HepG2 (cell line): ENCODE data around the gene ZNF429. TPM values are rescaled to one million over a fixed set of nuclear protein-coding genes. Genes with fewer than 3 reads are reported as not detected.

Source experiments
- ATAC-seq: fragments of 200-7000 bp; cut with Tn5 transposase; 3 replicates; pipeline ENCODE4 v1.9.1; 2020; ENCODE audit warnings: mild to moderate bottlenecking, moderate library complexity
- BruUV-seq: library from RNA; stranded (reverse); fragments of 400-500 nt; replicated peaks from 2 replicates; lab custom pipeline; 2021; lab: Mats Ljungman, UMichigan
- CTCF ChIA-PET: fragments of 300-600 bp; formaldehyde crosslinking; extraction: SDS; loops from one replicate; lab custom pipeline; 2021; ENCODE audit warnings: low total read pairs, inconsistent platforms, low intra/inter-chr PET ratio; lab: Yijun Ruan, JAX
- POLR2A ChIA-PET: fragments of 350-600 bp; sonication (Branson Sonifier 250); formaldehyde crosslinking; loops from one replicate; lab custom pipeline; 2020; ENCODE audit warnings: antibody characterized with exemption, inconsistent platforms; lab: Yijun Ruan, JAX
- DNase-seq: peaks from one replicate; pipeline ENCODE4 v3.0.0-alpha.2; 2015; ENCODE audit warnings: low spot score
- FAIRE-seq: peaks from 3 replicates; lab custom pipeline; 2011; peaks lifted over from hg19 to GRCh38; lab: Jason Lieb, UNC
- H2AFZ ChIP-seq: one replicate; pipeline ENCODE4 v1.6.1; 2011; ENCODE audit warnings: low read length, inconsistent platforms
- H3K27ac ChIP-seq: fragments of 300-600 bp; 3 replicates; pipeline ENCODE4 v1.8.0; 2011; ENCODE audit warnings: mixed run types, mild to moderate bottlenecking, mixed read lengths, low read length, inconsistent platforms; ENCODE audit not compliant: insufficient read depth; ENCODE audit errors: extremely low read length
- H3K27me3 ChIP-seq, 2 experiments: fragments of 200-600 bp in 1 of 2; 2 replicates in 1 of 2; 3 replicates in 1 of 2; pipeline versions ENCODE4 v1.6.0 to v1.8.0; 2011; ENCODE audit warnings: low read length in 2 of 2, mild to moderate bottlenecking in 2 of 2, moderate library complexity in 2 of 2, inconsistent platforms in 1 of 2; ENCODE audit not compliant: insufficient read depth in 2 of 2, control insufficient read depth in 1 of 2
- H3K36me3 ChIP-seq, 2 experiments: fragments of 200-600 bp in 1 of 2; replicated peaks in 1 of 2; 2 replicates in 1 of 2; 3 replicates in 1 of 2; pipeline versions ENCODE4 v1.5.1 to v1.8.0; 2011; ENCODE audit warnings: low read length in 2 of 2, inconsistent platforms in 1 of 2; ENCODE audit not compliant: insufficient read depth in 2 of 2, control insufficient read depth in 1 of 2
- H3K4me1 ChIP-seq: 2 replicates; pipeline ENCODE4 v1.5.1; 2012; ENCODE audit warnings: low read length, inconsistent platforms; ENCODE audit not compliant: insufficient read depth
- H3K4me2 ChIP-seq: 2 replicates; pipeline ENCODE4 v1.6.0; 2011; ENCODE audit warnings: low read depth, low read length, inconsistent platforms
- H3K4me3 ChIP-seq, 3 experiments: fragments of 200-600 bp in 1 of 3; sonication (generic), shearing (Covaris generic) in 1 of 3; replicated peaks in 1 of 3; 2 replicates each; pipeline ENCODE4 v1.5.1; 2011 to 2016; ENCODE audit warnings: low read length in 3 of 3, inconsistent platforms in 2 of 3, low read depth in 2 of 3, mild to moderate bottlenecking in 2 of 3, control low read depth in 1 of 3, mixed read lengths in 1 of 3; ENCODE audit not compliant: insufficient read depth in 1 of 3
- H3K79me2 ChIP-seq: one replicate; pipeline ENCODE4 v1.6.1; 2011; ENCODE audit warnings: low read length, inconsistent platforms; ENCODE audit not compliant: insufficient read depth
- H3K9ac ChIP-seq: 2 replicates; pipeline ENCODE4 v1.6.0; 2011; ENCODE audit warnings: mild to moderate bottlenecking, low read depth, low read length, inconsistent platforms; ENCODE audit not compliant: insufficient read depth
- H3K9me3 ChIP-seq: 2 replicates; pipeline ENCODE4 v1.5.1; 2012; ENCODE audit warnings: mild to moderate bottlenecking, low read length
- H4K20me1 ChIP-seq: 2 replicates; pipeline ENCODE4 v1.6.0; 2011; ENCODE audit warnings: inconsistent platforms, mild to moderate bottlenecking, low read length, moderate library complexity; ENCODE audit not compliant: insufficient read depth
- CEBPB ChIP-seq: IDR thresholded peaks from 2 replicates; pipeline ENCODE4 v1.6.1; 2011; ENCODE audit warnings: low read depth, low read length, improper control_type of control experiment, borderline replicate concordance
- CREB1 ChIP-seq, 2 experiments: fragments of 450-650 bp in 1 of 2; IDR thresholded peaks; 2 replicates each; pipeline ENCODE4 v1.6.1; 2016 to 2017; ENCODE audit warnings: control low read depth in 1 of 2, mild to moderate bottlenecking in 1 of 2, missing compliant biosample characterization in 1 of 2, missing genetic modification characterization in 1 of 2
- NFE2L2 ChIP-seq: fragments of 150-350 bp; IDR thresholded peaks from 2 replicates; pipeline ENCODE4 v1.6.1; 2014; ENCODE audit warnings: low read length
- SRSF4 ChIP-seq: fragments of 200-400 bp; formaldehyde crosslinking; IDR thresholded peaks from one replicate; pipeline ENCODE4 v1.6.1; 2018; ENCODE audit warnings: mild to moderate bottlenecking, low read depth, low read length, moderate library complexity; ENCODE audit not compliant: poor library complexity, severe bottlenecking
- ZNF598 ChIP-seq: sonication (generic); formaldehyde crosslinking; IDR thresholded peaks from 2 replicates; pipeline ENCODE4 v1.5.1; 2020; ENCODE audit warnings: mild to moderate bottlenecking, missing genetic modification reagents, borderline replicate concordance
- ZNF616 ChIP-seq: sonication (generic); formaldehyde crosslinking; IDR thresholded peaks from 2 replicates; pipeline ENCODE4 v1.5.0; 2020; ENCODE audit warnings: low read depth, mild to moderate bottlenecking, missing genetic modification reagents
- ZSCAN12 ChIP-seq: sonication (generic); formaldehyde crosslinking; IDR thresholded peaks from 2 replicates; pipeline ENCODE4 v1.9.0; 2021; ENCODE audit warnings: mild to moderate bottlenecking, missing genetic modification reagents
- WGBS: methylation state at CpG from one replicate; pipeline ENCODE4 v1.1.6; 2017; ENCODE audit warnings: low lambda C conversion rate; 5-methylcytosine and 5-hydroxymethylcytosine counted together
- in situ Hi-C: cut with HindIII; loops from 2 replicates; pipeline ENCODE4 v1.10.0; 2017; ENCODE audit warnings: low pct_unique_long_range_greater_than_20kb; ENCODE audit not compliant: extremely low pct_ligation_motif_present
- intact Hi-C: fragments of 100-400 bp; cut with micrococcal nuclease; formaldehyde crosslinking; loops from one replicate; pipeline ENCODE4 v1.10.0; 2022; ENCODE audit not compliant: unreplicated experiment
- polyA plus RNA-seq, 8 experiments: library from polyadenylated mRNA; depleted of rRNA in 3 of 8; stranded (reverse) in 7 of 8; unstranded in 1 of 8; fragments of >200 nt; fragmentation: Illumina TruSeq in 4 of 8; extraction: Trizol in 4 of 8; gene quantifications; 2 replicates each; pipeline versions ENCODE4 v1.2.1 to v1.2.3, GENCODE V29; 2011 to 2016; ENCODE audit warnings: low read depth in 4 of 8, missing spikeins in 1 of 8, mixed read lengths in 1 of 8; ENCODE audit not compliant: insufficient read depth in 1 of 8
- total RNA-seq, 5 experiments: library from RNA; depleted of rRNA; stranded (reverse); fragments of >200 nt; fragmentation: Illumina TruSeq; extraction: Trizol; gene quantifications; 2 replicates each; pipeline ENCODE4 v1.2.3, GENCODE V29; 2016; ENCODE audit warnings: low read depth in 1 of 5
- TF ChIP-seq, protein P1 (sequence below): sonication (generic); formaldehyde crosslinking; IDR thresholded peaks from 2 replicates; pipeline ENCODE4 v1.5.0; 2020; ENCODE audit warnings: mild to moderate bottlenecking, missing genetic modification reagents

ZNF429 gene
- total and polyA plus RNA-seq, 2 of the 13 experiments (the other 11 are each of a cell fraction or from before 2014, with no cell fraction given) = 3.3 to 3.4 TPM

DNA sequence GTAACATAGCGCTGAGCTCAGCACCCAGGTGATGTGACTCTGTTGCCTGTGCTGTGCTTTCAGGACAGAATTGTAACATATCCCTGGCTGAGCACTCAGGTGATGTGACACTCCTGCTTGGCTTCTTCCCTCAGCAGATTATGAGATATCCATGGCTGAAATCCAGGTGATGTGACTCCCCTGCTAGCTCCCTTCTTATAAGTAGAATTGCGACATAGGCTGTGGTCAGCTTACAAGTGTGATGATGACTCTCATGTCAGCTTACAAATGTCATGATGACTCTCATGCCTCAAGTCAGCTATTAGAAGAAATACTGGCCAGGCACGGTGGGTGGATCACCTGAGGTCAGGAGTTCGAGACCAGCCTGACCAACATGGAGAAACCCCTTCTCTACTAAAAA is 14.3 kb upstream of the ZNF429 start:
- 19% methylated on average over 3 of the region's 4 CpGs for WGBS
- BruUV-seq = no TSS peak
- H3K27me3 ChIP-seq = no peaks in the 10 kb centered on the region
- H3K27ac ChIP-seq = no peak overlapping the region
- H3K9ac ChIP-seq = no peak overlapping the region
- DNase-seq (no peak), ATAC-seq (no peak), FAIRE-seq (no peak)
- no peaks in the 10 kb centered on the region for H3K36me3 ChIP-seq
- H3K79me2 ChIP-seq = no peaks in the 10 kb centered on the region
- no peaks in the 10 kb centered on the region for H4K20me1 ChIP-seq
- intact Hi-C loops (no loop called here), in situ Hi-C loops (no loop called here)
- no peak overlapping the region for H3K4me3 ChIP-seq
- ChIA-PET CTCF (no interaction called here), POLR2A (no interaction called here)
- peaks cover 81% of the 10 kb centered on the region for H3K9me3 ChIP-seq
- H2AFZ ChIP-seq = no peak overlapping the region
- no peak overlapping the region for H3K4me2 ChIP-seq
- TF ChIP-seq SRSF4 (no peak), CEBPB (peak; percentile 46)
- H3K4me1 ChIP-seq = no peaks in the 10 kb centered on the region

DNA sequence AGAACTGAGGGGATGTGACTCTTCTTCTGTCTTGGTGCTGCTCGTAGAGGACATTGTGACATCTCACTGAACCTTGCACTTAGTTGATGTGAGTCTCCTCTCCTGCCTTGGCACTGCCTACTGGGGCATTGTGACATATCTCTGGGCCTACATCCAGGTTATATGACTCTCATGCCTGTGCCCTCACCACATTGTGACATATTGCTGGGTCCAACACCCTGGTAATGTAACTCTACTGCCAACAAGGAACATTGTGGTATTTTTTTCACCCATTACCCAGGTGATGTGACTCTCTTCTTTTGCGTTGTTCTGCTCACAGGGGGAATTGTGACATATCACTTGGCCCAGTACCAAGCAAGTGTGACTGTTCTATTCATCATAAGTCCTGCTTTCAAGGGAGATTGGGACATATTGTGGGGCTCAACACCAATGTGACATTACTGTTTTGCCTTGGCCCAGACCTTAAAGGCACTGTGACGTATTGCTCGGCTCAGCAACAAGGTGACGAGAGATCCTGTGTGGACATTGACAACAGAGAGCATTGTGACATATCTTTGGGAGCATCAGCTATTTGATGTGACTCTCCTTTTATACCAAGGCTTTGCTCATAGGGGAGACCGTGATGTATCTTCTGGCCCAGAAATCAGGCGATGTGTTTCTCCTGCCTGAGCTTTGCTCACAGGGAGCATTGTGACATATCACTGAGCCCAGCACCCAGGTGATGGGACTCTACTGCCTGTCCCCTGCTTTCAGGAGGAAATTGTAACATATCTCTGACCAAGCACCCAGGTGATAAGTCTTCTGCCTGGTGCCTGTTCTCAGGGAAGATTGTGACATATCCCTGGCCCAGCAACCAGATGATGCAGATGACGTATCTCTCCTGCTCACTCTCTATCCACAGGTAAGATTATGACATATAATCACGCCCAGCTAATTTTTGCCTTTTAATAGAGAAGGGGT is 12.2 kb upstream of the ZNF429 start:
- Histone ChIP-seq H2AFZ (no peak overlapping the region), H3K27me3 (no peaks in the 10 kb centered on the region), H3K9me3 (peaks cover 93% of the 10 kb centered on the region), H3K4me2 (no peak overlapping the region), H3K4me1 (no peaks in the 10 kb centered on the region), H3K4me3 (no peak overlapping the region), H3K9ac (no peak overlapping the region), H3K27ac (no peak overlapping the region), H4K20me1 (no peaks in the 10 kb centered on the region), H3K79me2 (no peaks in the 10 kb centered on the region), H3K36me3 (no peaks in the 10 kb centered on the region)
- ChIA-PET CTCF (no interaction called here), POLR2A (no interaction called here)
- no peak for DNase-seq
- no peak for TF ChIP-seq ZNF598 (CRISPR knock-in tag)
- no peak for TF ChIP-seq ZNF616 (CRISPR knock-in tag)
- TF ChIP-seq CREB1 (IDR thresholded peaks at IDR 0.05) = peak; percentile 56
- TF ChIP-seq CREB1 (CRISPR knock-in tag; IDR thresholded peaks at IDR 0.05) = no peak
- no peak for TF ChIP-seq ZSCAN12 (CRISPR knock-in tag)
- TF ChIP-seq, protein P1, sequence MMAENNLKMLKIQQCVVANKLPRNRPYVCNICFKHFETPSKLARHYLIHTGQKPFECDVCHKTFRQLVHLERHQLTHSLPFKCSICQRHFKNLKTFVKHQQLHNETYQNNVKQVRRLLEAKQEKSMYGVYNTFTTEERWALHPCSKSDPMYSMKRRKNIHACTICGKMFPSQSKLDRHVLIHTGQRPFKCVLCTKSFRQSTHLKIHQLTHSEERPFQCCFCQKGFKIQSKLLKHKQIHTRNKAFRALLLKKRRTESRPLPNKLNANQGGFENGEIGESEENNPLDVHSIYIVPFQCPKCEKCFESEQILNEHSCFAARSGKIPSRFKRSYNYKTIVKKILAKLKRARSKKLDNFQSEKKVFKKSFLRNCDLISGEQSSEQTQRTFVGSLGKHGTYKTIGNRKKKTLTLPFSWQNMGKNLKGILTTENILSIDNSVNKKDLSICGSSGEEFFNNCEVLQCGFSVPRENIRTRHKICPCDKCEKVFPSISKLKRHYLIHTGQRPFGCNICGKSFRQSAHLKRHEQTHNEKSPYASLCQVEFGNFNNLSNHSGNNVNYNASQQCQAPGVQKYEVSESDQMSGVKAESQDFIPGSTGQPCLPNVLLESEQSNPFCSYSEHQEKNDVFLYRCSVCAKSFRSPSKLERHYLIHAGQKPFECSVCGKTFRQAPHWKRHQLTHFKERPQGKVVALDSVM (CRISPR knock-in tag) = no peak
- TF ChIP-seq NFE2L2 = no peak
- BruUV-seq = no TSS peak
- 30% methylated on average over 9 of the region's 9 CpGs for WGBS
- intact Hi-C loops = no loop called here
- no peak for ATAC-seq
- in situ Hi-C loops = no loop called here
- FAIRE-seq = no peak
